Progenitor cell of endocrine pancreas (in vitro differentiated cells): ENCODE results near the gene ABI3BP. TPM values are rescaled to one million over a fixed set of nuclear protein-coding genes. Genes with fewer than 3 reads are reported as not detected.

Experiments
- DNase-seq: peaks from one replicate; pipeline ENCODE4 v3.0.0; 2021; ENCODE audit warnings: low spot score; ENCODE audit not compliant: unreplicated experiment
- H3K27ac Mint-ChIP-seq: 2 replicates; pipeline ENCODE4 v1.8.0; 2021; ENCODE audit warnings: mild to moderate bottlenecking, moderate library complexity, mixed read lengths
- H3K27me3 Mint-ChIP-seq: 2 replicates; pipeline ENCODE4 v1.8.0; 2021; ENCODE audit warnings: mixed read lengths
- H3K36me3 Mint-ChIP-seq: 2 replicates; pipeline ENCODE4 v1.8.0; 2022; ENCODE audit warnings: mixed read lengths; ENCODE audit not compliant: insufficient read depth
- H3K4me1 Mint-ChIP-seq: 2 replicates; pipeline ENCODE4 v1.8.0; 2021; ENCODE audit warnings: low read depth, mixed read lengths
- H3K4me3 Mint-ChIP-seq: 2 replicates; pipeline ENCODE4 v1.8.0; 2021; ENCODE audit warnings: low read depth, mild to moderate bottlenecking, moderate library complexity, mixed read lengths
- H3K9me3 Mint-ChIP-seq: 2 replicates; pipeline ENCODE4 v1.8.0; 2021; ENCODE audit warnings: low read depth, mixed read lengths
- total RNA-seq: library from RNA; stranded (reverse); gene quantifications from 2 replicates; pipeline ENCODE4 v1.2.1, GENCODE V29; 2021
- TF ChIP-seq, protein P1 (sequence below): fragments of 200-600 bp; sonication (generic); IDR thresholded peaks from one replicate; pipeline ENCODE4 v1.5.0; 2021; ENCODE audit warnings: antibody characterized with exemption, mild to moderate bottlenecking; ENCODE audit not compliant: unreplicated experiment

ABI3BP gene
- total RNA-seq, 1 donor from 2014 or later, result not detected

GRCh38 chr3:100900671-100901335 lies 92.4 kb downstream of the ABI3BP start:
- H3K27me3 Mint-ChIP-seq, result no peaks in the 10 kb centered on the region
- TF ChIP-seq, protein P1, sequence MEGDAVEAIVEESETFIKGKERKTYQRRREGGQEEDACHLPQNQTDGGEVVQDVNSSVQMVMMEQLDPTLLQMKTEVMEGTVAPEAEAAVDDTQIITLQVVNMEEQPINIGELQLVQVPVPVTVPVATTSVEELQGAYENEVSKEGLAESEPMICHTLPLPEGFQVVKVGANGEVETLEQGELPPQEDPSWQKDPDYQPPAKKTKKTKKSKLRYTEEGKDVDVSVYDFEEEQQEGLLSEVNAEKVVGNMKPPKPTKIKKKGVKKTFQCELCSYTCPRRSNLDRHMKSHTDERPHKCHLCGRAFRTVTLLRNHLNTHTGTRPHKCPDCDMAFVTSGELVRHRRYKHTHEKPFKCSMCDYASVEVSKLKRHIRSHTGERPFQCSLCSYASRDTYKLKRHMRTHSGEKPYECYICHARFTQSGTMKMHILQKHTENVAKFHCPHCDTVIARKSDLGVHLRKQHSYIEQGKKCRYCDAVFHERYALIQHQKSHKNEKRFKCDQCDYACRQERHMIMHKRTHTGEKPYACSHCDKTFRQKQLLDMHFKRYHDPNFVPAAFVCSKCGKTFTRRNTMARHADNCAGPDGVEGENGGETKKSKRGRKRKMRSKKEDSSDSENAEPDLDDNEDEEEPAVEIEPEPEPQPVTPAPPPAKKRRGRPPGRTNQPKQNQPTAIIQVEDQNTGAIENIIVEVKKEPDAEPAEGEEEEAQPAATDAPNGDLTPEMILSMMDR, result no peak
- H3K36me3 Mint-ChIP-seq, result no peaks in the 10 kb centered on the region
- no peaks in the 10 kb centered on the region for H3K4me1 Mint-ChIP-seq
- no peak overlapping the region for H3K4me3 Mint-ChIP-seq
- H3K27ac Mint-ChIP-seq, result no peak overlapping the region
- no peaks in the 10 kb centered on the region for H3K9me3 Mint-ChIP-seq
- DNase-seq, result no peak

DNA sequence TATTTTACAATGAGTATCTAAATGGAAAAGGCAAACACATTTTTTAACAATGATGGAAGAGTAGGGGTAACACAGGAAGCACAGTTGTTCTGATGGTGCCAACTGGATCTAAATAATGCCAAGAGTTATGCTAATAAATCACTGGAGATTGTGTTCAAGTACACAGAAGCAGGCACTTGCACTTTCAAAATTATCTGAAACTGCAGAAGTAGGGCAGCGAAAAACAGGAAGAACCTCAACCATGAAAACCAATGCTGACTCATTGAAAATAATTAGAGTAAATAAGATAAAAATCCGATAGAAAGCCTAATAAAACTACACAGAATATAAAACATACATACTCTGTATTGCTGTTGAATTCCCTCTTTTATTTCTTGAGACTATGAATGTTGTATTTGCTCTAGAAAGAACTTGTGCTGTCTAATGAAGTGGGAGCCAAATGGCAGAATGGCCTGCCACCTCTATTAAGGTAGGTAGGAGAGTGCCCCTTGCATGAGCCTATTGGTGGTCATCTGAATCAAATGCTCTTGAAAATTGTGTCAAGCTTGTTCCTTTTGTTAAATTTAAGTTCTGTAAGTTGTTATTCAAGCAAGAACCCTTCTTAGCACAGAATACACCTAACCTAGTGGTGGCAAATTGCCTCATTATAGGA lies 93.7 kb downstream of the ABI3BP start:
- TF ChIP-seq, protein P1, result no peak
- H3K4me3 Mint-ChIP-seq, result no peak overlapping the region
- no peaks in the 10 kb centered on the region for H3K9me3 Mint-ChIP-seq
- no peaks in the 10 kb centered on the region for H3K27me3 Mint-ChIP-seq
- no peaks in the 10 kb centered on the region for H3K4me1 Mint-ChIP-seq
- H3K36me3 Mint-ChIP-seq, result no peaks in the 10 kb centered on the region
- H3K27ac Mint-ChIP-seq, result no peak overlapping the region
- no peak for DNase-seq

- peaks cover 2% of the 10 kb centered on the region for H3K9me3 Mint-ChIP-seq
- H3K4me3 Mint-ChIP-seq, result no peak overlapping the region
- no peak overlapping the region for H3K27ac Mint-ChIP-seq
These were observed 94.5 kb downstream of the ABI3BP start for GRCh38 chr3:100898681-100899080.

DNA sequence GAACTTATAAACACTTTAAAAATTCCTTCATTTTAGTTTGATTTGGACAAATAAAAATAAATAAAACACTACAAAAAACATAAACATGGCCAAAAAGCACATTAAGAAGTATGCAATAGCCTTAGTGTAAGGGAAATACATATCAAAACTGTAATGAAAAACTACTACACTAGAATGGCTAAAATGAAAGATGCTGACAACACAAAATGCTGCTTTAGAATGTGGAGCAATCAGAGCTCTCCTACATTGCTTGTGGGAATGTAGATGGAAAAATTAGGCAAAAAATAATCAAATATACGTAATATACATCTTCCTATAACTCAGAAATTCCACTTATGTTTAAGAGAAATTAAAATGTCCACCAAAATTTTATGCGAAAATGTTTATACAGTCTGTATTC lies 96.2 kb downstream of the ABI3BP start:
- TF ChIP-seq, protein P1, result no peak
- Mint-ChIP-seq H3K27me3 (no peaks in the 10 kb centered on the region), H3K4me1 (no peaks in the 10 kb centered on the region), H3K9me3 (peaks cover 3% of the 10 kb centered on the region), H3K27ac (no peak overlapping the region), H3K36me3 (no peaks in the 10 kb centered on the region), H3K4me3 (no peak overlapping the region)
- DNase-seq, result no peak

More at GRCh38 chr3:100898681-100899080, 94.5 kb downstream of the ABI3BP start:
- DNase-seq, result no peak
- no peaks in the 10 kb centered on the region for H3K36me3 Mint-ChIP-seq
- TF ChIP-seq, protein P1, result no peak
- no peaks in the 10 kb centered on the region for H3K4me1 Mint-ChIP-seq
- H3K27me3 Mint-ChIP-seq, result no peaks in the 10 kb centered on the region

- H3K4me3 Mint-ChIP-seq, result no peak overlapping the region
- H3K9me3 Mint-ChIP-seq, result peaks cover 3% of the 10 kb centered on the region
- no peaks in the 10 kb centered on the region for H3K36me3 Mint-ChIP-seq
- H3K4me1 Mint-ChIP-seq, result no peaks in the 10 kb centered on the region
- TF ChIP-seq, protein P1, result peak; percentile 54
- peak overlapping the region; percentile 10 for H3K27ac Mint-ChIP-seq
- no peak for DNase-seq
- H3K27me3 Mint-ChIP-seq, result no peaks in the 10 kb centered on the region
These were observed 99.6 kb downstream of the ABI3BP start for GRCh38 chr3:100893590-100893989.
